OCI-LY1 (cell line): Measurements from ENCODE around the gene ADAMTS14.

Experiments used
- EZH2 ChIP-seq: fragments of 200-600 bp; sonication (generic), shearing (Covaris generic); IDR thresholded peaks from 2 replicates; pipeline ENCODE4 v1.8.0; 2017; ENCODE audit warnings: borderline replicate concordance, mixed run types, mild to moderate bottlenecking, antibody characterized with exemption, low read length, moderate library complexity, mixed read lengths
- TF ChIP-seq, protein P1 (sequence below): fragments of 200-600 bp; sonication (generic), shearing (Covaris generic); IDR thresholded peaks from 2 replicates; pipeline ENCODE4 v1.5.1; 2017; ENCODE audit warnings: mild to moderate bottlenecking, antibody characterized with exemption, low read length, moderate library complexity, mixed read lengths

DNA sequence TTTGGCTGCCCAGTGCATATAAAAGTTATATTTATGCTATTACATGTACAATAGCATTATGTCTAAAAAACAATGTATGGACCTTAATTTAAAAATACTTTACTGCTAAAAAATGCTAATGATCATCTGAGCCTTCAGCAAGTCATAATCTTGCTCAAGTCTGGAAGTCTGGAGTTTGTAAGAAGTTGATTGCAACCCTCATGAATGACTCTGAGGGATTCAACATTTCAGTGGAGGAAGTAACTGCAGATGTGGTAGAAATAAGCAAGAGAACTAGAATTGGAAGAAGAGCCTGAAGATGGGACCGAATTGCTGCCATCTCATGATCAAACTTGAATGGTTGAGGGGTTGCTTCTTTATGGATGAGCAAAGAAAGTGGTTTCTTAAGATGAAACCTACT is 13.0 kb upstream of the ADAMTS14 start:
- no peak for TF ChIP-seq EZH2
- TF ChIP-seq, protein P1, sequence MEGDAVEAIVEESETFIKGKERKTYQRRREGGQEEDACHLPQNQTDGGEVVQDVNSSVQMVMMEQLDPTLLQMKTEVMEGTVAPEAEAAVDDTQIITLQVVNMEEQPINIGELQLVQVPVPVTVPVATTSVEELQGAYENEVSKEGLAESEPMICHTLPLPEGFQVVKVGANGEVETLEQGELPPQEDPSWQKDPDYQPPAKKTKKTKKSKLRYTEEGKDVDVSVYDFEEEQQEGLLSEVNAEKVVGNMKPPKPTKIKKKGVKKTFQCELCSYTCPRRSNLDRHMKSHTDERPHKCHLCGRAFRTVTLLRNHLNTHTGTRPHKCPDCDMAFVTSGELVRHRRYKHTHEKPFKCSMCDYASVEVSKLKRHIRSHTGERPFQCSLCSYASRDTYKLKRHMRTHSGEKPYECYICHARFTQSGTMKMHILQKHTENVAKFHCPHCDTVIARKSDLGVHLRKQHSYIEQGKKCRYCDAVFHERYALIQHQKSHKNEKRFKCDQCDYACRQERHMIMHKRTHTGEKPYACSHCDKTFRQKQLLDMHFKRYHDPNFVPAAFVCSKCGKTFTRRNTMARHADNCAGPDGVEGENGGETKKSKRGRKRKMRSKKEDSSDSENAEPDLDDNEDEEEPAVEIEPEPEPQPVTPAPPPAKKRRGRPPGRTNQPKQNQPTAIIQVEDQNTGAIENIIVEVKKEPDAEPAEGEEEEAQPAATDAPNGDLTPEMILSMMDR, result no peak
